NCI-H1417 (cell line): ENCODE data around the gene VKORC1L1.
A peak's percentile ranks its signal among the peaks of the same experiment; 100 is the strongest.
"Not testable (repeated sequence)": the region's sequence is repeated elsewhere in the genome, so short reads cannot be mapped to it uniquely, and the experiment has no call there.

Source experiments
- DNase-seq, 3 experiments: peaks; one replicate each; lab custom pipeline; 2025; lab: John Stamatoyannopoulos, UW

VKORC1L1 gene

GRCh38 chr7:65884983-65885382, 12.1 kb downstream of the VKORC1L1 start:
- not testable (repeated sequence) for DNase-seq

- DNase-seq = not testable (repeated sequence)
Measured at GRCh38 chr7:65885533-65885932, 12.7 kb downstream of the VKORC1L1 start.

- DNase-seq = peak in 1 of 3 experiments; percentile 8
Measured at GRCh38 chr7:65888434-65889156, 15.7 kb downstream of the VKORC1L1 start.

- not testable (repeated sequence) for DNase-seq
Measured at GRCh38 chr7:65889722-65890121, 16.8 kb downstream of the VKORC1L1 start.

- DNase-seq = no peak
Measured at GRCh38 chr7:65892161-65892560, 19.3 kb downstream of the VKORC1L1 start.

- DNase-seq = no peak
Measured at GRCh38 chr7:65892835-65893234, 20.0 kb downstream of the VKORC1L1 start.

GRCh38 chr7:65896279-65896870, 23.5 kb downstream of the VKORC1L1 start:
- no peak for DNase-seq

GRCh38 chr7:65897289-65897688, 24.4 kb downstream of the VKORC1L1 start:
- not testable (repeated sequence) for DNase-seq

GRCh38 chr7:65898677-65899447, 26.0 kb downstream of the VKORC1L1 start:
- DNase-seq = not testable (repeated sequence)

- no peak for DNase-seq
Measured at GRCh38 chr7:65902306-65902705, 29.4 kb downstream of the VKORC1L1 start.

- DNase-seq = peak in 1 of 3 experiments; percentile 47
Measured at GRCh38 chr7:65907501-65908198, 34.8 kb downstream of the VKORC1L1 start.

- no peak for DNase-seq
Measured at GRCh38 chr7:65910237-65910636, 37.4 kb downstream of the VKORC1L1 start.

- DNase-seq = no peak
Measured at GRCh38 chr7:65912237-65912636, 39.4 kb downstream of the VKORC1L1 start.

GRCh38 chr7:65915921-65916657, 43.2 kb downstream of the VKORC1L1 start:
- no peak for DNase-seq

GRCh38 chr7:65923316-65923715, 50.4 kb downstream of the VKORC1L1 start:
- no peak for DNase-seq

GRCh38 chr7:65924193-65924592, 51.3 kb downstream of the VKORC1L1 start:
- DNase-seq = no peak

GRCh38 chr7:65925040-65925439, 52.2 kb downstream of the VKORC1L1 start:
- DNase-seq = no peak

GRCh38 chr7:65926588-65926987, 53.7 kb downstream of the VKORC1L1 start:
- DNase-seq = no peak

GRCh38 chr7:65927489-65928448, 54.9 kb downstream of the VKORC1L1 start:
- no peak for DNase-seq

GRCh38 chr7:65931685-65932084, 58.8 kb downstream of the VKORC1L1 start:
- DNase-seq = no peak
